Loucy (cell line): Measurements from ENCODE around the gene DMGDH.
A peak's percentile ranks its signal among the peaks of the same experiment; 100 is the strongest.

Experiments
- H2AFZ ChIP-seq: fragments of 200-600 bp; sonication (generic); 2 replicates; pipeline ENCODE4 v1.6.0; 2016; ENCODE audit warnings: antibody characterized with exemption, mild to moderate bottlenecking, low read length, moderate library complexity
- H3F3A ChIP-seq: fragments of 200-600 bp; 2 replicates; pipeline ENCODE4 v1.6.0; 2016; ENCODE audit warnings: antibody characterized with exemption, low read depth, mild to moderate bottlenecking
- H3K27me3 ChIP-seq: fragments of 200-600 bp; sonication (generic); 2 replicates; pipeline ENCODE4 v1.6.1; 2014; ENCODE audit warnings: low read length, mild to moderate bottlenecking; ENCODE audit not compliant: insufficient read depth, poor library complexity, severe bottlenecking
- H3K36me3 ChIP-seq: fragments of 200-600 bp; sonication (generic); 2 replicates; pipeline ENCODE4 v1.6.1; 2016; ENCODE audit warnings: low read length; ENCODE audit not compliant: insufficient read depth
- H3K4me1 ChIP-seq: fragments of 200-600 bp; sonication (generic); 2 replicates; pipeline ENCODE4 v1.5.1; 2014; ENCODE audit warnings: low read length, mild to moderate bottlenecking; ENCODE audit not compliant: insufficient read depth, poor library complexity, severe bottlenecking
- H3K4me2 ChIP-seq: fragments of 200-600 bp; sonication (generic); 2 replicates; pipeline ENCODE4 v1.6.0; 2014; ENCODE audit warnings: antibody characterized with exemption, low read length, low read depth, mild to moderate bottlenecking; ENCODE audit not compliant: poor library complexity, severe bottlenecking
- H3K4me3 ChIP-seq: fragments of 200-600 bp; sonication (generic); 2 replicates; pipeline ENCODE4 v1.5.1; 2014; ENCODE audit warnings: low read length, mild to moderate bottlenecking, mixed read lengths; ENCODE audit not compliant: poor library complexity, severe bottlenecking
- H3K79me2 ChIP-seq: fragments of 200-600 bp; sonication (generic); 2 replicates; pipeline ENCODE4 v1.6.1; 2014; ENCODE audit warnings: low read length; ENCODE audit not compliant: insufficient read depth
- H3K9ac ChIP-seq: fragments of 200-600 bp; sonication (generic); 2 replicates; pipeline ENCODE4 v1.6.0; 2014; ENCODE audit warnings: mild to moderate bottlenecking, low read depth, low read length, moderate library complexity; ENCODE audit not compliant: poor library complexity, severe bottlenecking
- H3K9me2 ChIP-seq: fragments of 200-600 bp; sonication (generic); replicated peaks from 2 replicates; pipeline ENCODE4 v1.6.1; 2016; ENCODE audit warnings: low read depth, low read length, mixed read lengths
- H3K9me3 ChIP-seq: fragments of 200-600 bp; sonication (generic); 2 replicates; pipeline ENCODE4 v1.6.1; 2014; ENCODE audit warnings: mild to moderate bottlenecking, antibody characterized with exemption, low read length, low read depth; ENCODE audit not compliant: insufficient read depth
- H4K20me1 ChIP-seq: fragments of 200-600 bp; sonication (generic); 2 replicates; pipeline ENCODE4 v1.6.0; 2014; ENCODE audit warnings: antibody characterized with exemption, low read length, mild to moderate bottlenecking; ENCODE audit not compliant: insufficient read depth, poor library complexity, severe bottlenecking
- EZH2phosphoT487 ChIP-seq: fragments of 200-600 bp; IDR thresholded peaks from 2 replicates; pipeline ENCODE4 v1.6.1; 2018; ENCODE audit warnings: antibody characterized with exemption, mild to moderate bottlenecking, moderate library complexity, borderline replicate concordance
- TF ChIP-seq, protein P1 (sequence below): fragments of 200-600 bp; sonication (generic); conservative IDR thresholded peaks from 2 replicates; pipeline ENCODE4 v1.5.1; 2014; ENCODE audit warnings: mild to moderate bottlenecking, antibody characterized with exemption, low read length

DMGDH gene

DNA sequence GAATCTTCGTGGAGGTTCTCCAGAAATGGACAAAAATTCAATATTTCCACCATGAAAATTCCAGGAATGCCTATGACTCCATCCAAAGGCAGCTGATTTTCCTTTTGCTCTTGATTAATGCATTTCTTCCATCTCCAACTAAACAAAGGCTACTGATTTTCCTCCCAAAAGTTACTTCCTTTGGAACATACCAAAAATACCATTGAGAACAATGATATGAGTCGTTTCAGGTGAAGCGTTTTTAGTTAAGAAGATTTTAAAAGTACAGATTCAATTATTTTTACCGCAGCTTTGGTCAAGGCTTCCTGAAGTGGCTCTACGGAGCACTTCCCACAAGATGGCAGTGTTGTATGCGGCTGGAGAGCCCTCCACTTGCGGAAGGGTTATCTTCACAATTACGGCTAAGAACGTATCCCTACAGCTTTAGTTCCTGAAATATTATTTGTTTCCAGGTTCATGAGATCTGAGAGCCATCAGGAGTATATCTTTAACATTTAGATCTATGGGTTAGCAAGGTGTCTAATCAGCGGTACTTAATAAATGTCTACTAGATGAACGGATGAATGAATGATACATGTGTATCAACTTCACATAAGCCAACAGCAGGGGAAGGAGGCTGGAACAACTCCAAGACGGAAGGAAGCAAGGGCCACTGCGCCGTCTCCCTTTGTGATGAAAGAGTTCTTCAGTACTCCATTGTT, 48.5 kb downstream of the DMGDH start:
- Histone ChIP-seq H3K9me2 (no peaks in the 10 kb centered on the region), H3K4me3 (no peak overlapping the region), H3K36me3 (no peaks in the 10 kb centered on the region), H3F3A (no peaks in the 10 kb centered on the region), H3K79me2 (no peaks in the 10 kb centered on the region), H3K27me3 (no peaks in the 10 kb centered on the region), H3K9me3 (no peaks in the 10 kb centered on the region), H3K9ac (no peak overlapping the region), H3K4me2 (peak overlapping the region; percentile 47), H4K20me1 (no peaks in the 10 kb centered on the region), H3K4me1 (peaks cover 13% of the 10 kb centered on the region), H2AFZ (0 out of 2 replicates have a peak overlapping the region, but pooled peaks have one; percentile 57)
- TF ChIP-seq, protein P1, sequence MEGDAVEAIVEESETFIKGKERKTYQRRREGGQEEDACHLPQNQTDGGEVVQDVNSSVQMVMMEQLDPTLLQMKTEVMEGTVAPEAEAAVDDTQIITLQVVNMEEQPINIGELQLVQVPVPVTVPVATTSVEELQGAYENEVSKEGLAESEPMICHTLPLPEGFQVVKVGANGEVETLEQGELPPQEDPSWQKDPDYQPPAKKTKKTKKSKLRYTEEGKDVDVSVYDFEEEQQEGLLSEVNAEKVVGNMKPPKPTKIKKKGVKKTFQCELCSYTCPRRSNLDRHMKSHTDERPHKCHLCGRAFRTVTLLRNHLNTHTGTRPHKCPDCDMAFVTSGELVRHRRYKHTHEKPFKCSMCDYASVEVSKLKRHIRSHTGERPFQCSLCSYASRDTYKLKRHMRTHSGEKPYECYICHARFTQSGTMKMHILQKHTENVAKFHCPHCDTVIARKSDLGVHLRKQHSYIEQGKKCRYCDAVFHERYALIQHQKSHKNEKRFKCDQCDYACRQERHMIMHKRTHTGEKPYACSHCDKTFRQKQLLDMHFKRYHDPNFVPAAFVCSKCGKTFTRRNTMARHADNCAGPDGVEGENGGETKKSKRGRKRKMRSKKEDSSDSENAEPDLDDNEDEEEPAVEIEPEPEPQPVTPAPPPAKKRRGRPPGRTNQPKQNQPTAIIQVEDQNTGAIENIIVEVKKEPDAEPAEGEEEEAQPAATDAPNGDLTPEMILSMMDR, result peak; percentile 93
- no peak for TF ChIP-seq EZH2phosphoT487

DNA sequence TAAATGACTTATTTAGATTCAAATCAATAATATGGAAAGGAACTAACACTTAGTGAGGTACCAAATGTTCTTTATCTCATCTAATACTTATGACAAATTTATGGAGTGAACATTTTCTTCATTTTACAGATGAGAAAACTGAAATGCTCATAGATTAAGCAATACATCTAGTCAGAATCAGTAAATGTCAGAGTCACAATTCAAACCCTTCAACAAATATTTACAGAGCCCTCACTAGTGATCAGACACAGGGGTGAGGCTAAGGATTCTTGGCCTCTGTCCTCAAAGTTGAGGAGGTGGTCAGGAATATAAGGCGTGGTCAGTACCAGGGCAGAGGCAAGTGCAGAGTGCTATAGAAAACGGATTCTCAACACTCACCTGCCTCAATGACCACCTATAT, 54.8 kb downstream of the DMGDH start:
- Histone ChIP-seq H3K4me2 (no peak overlapping the region), H3K9me3 (no peaks in the 10 kb centered on the region), H2AFZ (no peak overlapping the region), H4K20me1 (no peaks in the 10 kb centered on the region), H3K27me3 (no peaks in the 10 kb centered on the region), H3K4me3 (no peak overlapping the region), H3K9ac (no peak overlapping the region), H3K79me2 (no peaks in the 10 kb centered on the region), H3K36me3 (no peaks in the 10 kb centered on the region), H3K9me2 (no peaks in the 10 kb centered on the region), H3F3A (no peaks in the 10 kb centered on the region), H3K4me1 (no peaks in the 10 kb centered on the region)
- TF ChIP-seq, protein P1, result no peak
- TF ChIP-seq EZH2phosphoT487, result no peak

DNA sequence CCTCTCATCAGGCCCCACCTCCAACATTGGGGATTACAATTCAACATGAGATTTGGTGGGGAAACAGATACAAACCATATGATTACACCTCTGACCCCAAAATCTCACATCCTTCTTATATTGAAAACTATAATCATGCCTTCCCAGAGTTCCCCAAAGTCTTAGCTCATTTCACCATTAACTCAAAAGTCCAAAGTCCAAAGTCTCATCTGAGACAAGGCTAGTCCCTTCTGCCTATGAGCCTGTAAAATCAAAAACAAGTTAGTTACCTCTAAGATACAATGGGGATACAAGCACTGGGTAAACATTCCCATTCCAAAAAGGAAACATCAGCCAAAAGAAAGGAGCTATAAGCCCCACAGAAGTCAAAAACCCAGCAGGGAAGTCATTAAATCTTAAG, 57.6 kb downstream of the DMGDH start:
- H3K4me2 ChIP-seq, result no peak overlapping the region
- H3K4me3 ChIP-seq, result no peak overlapping the region
- no peak overlapping the region for H2AFZ ChIP-seq
- no peaks in the 10 kb centered on the region for H3K9me3 ChIP-seq
- no peaks in the 10 kb centered on the region for H3K36me3 ChIP-seq
- no peaks in the 10 kb centered on the region for H3K27me3 ChIP-seq
- TF ChIP-seq, protein P1, result no peak
- TF ChIP-seq EZH2phosphoT487, result no peak
- no peaks in the 10 kb centered on the region for H3K9me2 ChIP-seq
- H3K9ac ChIP-seq, result no peak overlapping the region
- H3F3A ChIP-seq, result no peaks in the 10 kb centered on the region
- no peaks in the 10 kb centered on the region for H4K20me1 ChIP-seq
- no peaks in the 10 kb centered on the region for H3K79me2 ChIP-seq
- H3K4me1 ChIP-seq, result no peaks in the 10 kb centered on the region
